ENCODE data around the gene MAGI1.

MAGI1 gene

DNA sequence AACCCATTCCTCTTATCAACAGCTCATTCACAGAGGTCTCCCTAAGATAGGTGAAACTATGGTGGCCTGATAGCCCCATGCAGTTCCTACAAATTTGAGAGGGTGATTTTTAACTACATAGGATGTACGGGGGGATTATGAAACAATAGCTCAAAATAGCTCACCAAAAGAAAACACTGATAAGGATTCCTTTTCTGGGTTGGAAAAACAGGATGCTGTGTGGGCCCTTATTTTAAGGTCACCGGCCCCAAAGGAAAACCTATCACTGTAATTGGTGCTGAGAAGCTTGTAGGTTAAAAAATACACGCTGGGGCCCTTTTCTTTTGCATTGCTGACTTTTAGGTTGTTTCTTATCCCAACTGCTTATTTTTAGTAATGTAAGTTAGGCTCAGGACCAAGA is 627.4 kb downstream of the MAGI1 start:
- no peak for DNase-seq (ENCODE audit: low spot score)

DNA sequence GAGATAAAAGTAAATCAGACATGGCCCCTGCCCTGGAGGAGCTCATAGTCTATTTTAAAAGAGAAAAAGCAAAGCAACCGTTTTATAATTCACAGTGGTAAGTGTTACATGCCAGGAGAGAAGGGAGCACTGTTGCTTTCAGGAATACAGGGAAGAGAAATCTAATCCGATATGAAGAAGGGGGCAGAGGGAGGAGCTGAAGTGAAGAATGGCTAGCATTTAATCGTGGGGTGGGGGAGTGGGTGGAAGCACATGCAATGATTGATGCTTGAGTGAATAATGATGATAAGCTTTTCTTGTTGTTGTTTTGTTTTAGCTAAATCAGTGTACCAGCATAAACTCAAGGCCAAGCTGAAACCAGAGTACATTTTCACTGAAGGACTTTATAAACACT is 629.5 kb downstream of the MAGI1 start:
- no peak for DNase-seq (ENCODE audit: low spot score)

DNA sequence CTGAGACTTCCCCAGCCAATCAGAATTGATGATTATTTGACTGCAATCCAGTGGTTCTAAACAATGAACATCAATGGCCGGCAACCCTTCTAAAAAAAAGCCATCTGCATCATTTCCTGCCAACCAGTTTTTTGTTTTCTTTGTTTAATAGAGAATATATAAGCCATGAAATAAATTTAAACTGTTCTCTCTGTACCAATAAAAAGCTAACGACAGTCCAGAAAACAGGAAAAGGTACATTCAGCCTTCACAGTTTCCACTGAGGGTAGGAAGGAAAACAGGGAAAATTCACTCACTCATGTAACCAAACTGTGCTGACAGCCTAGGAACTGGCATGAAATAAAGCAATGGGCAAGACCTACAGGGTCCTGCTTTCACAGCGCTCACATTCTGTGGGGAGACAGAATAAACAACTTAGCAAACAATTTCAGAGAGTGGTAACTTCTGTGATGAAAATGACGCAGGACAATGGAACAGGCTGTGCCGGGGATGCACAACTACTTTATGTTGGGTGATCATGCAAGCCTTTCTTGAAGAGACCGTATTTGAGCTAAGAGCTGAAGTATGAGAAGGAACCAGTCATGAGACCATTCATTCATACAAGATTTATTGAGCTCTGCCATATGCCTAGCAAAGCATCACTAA is 630.1 kb downstream of the MAGI1 start:
- DNase-seq (ENCODE audit: low spot score), result no peak

DNA sequence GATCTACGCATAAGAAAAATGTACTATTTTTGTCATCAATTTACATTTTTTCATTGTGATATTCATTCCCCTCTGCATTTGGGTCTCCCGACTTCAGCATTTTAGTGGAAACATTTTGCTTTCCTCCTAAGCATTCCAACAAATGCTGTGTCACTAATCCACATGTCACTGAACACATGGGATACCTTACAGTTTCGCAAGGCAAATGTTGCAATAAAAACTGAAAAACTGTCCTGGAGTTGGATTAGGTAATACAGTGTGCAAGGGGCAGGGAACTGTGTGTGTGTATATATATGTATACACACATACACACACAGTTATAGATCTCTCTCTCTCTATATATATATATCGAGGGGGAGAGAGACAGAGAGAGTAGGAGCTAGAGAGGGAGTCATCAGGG is 632.2 kb downstream of the MAGI1 start:
- DNase-seq (ENCODE audit: low spot score), result no peak

DNA sequence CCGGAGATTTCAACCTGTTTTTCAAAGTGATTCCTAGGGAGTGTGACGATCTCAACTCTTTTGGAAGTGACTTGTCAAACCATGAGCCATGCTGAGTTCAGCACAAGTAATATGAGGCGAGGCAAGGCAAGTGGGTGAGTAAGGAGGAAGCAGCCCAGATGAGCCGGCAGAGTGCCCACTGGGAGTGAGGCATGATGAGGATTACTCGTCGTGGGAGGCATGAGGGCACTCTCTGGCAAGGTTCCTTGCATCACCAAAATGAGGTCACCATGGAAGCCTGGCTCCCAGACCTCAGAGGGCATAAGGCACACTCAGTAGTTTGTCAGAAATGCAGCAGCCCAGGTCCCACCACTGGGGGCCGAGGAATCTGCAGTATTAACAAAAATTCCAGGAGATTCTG is 636.1 kb downstream of the MAGI1 start:
- DNase-seq (ENCODE audit: low spot score), result no peak

- no peak for DNase-seq (ENCODE audit: low spot score)
Observed at GRCh38 chr3:65401359-65402305, 637.1 kb downstream of the MAGI1 start.

- DNase-seq (ENCODE audit: low spot score), result no peak
Observed at GRCh38 chr3:65400899-65401298, 637.8 kb downstream of the MAGI1 start.

DNA sequence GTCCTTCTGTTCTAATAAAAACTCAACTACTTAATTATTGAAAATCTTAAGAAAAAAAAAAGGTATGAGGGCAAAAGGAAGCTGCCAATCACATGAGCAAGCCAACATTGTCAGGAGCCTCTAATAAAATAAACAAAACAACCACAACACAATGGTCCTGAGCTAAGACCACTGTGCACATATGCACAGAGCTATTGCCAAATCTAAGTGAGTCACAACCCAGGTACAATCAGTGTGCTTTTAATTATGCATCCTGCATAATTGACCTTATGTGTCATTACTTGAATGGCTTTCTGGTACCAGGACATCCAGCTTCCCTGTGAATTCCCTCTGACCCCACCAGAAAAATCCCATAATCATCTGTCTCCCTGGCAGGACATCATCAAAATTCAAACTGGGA is 639.8 kb downstream of the MAGI1 start:
- DNase-seq (ENCODE audit: low spot score), result no peak

GRCh38 chr3:65396078-65396477 is 642.6 kb downstream of the MAGI1 start:
- no peak for DNase-seq (ENCODE audit: low spot score)

DNA sequence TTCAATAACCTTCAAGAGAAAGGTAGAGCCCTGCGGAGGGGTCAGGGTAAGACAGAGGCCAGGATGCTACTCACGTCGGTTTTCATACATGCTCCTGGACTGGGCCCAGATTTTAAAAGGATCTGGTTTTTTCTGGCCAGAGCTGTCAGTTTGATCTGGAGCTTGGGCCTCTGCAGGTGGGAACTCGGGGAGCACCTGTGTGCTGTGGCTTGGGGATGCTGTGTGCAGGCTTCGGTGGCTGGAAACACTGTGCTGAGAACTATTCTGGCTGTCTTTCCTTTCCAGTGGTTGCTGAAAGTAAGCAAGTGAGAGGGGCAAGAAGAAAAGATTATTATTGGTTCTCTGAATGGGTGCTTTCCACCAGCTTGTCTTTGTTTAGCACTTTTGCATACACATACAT is 647.6 kb downstream of the MAGI1 start:
- no peak for DNase-seq (ENCODE audit: low spot score)

- DNase-seq (ENCODE audit: low spot score), result no peak
Observed at GRCh38 chr3:65385805-65386204, 652.9 kb downstream of the MAGI1 start.

- no peak for DNase-seq (ENCODE audit: low spot score)
Observed at GRCh38 chr3:65381496-65382010, 657.2 kb downstream of the MAGI1 start.

DNA sequence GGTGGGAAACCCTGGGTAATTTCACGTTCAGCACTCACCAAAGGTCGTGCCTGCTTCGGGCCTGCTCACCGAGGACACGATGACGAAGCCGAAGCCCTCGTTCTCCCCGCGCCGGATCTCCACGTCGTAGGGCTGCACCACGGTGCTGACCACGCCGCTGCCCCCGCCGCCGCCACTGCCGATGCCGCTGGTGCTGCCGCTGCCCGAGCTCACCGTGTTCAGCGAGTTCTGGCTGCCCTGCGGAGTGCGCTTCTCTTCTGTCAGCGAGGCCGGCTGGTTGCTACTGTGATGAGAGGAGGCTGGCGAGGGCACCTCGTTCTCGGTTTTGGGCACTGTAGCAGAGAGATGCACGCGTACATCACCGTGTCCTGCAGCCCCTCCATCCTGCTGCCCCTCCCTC is 659.5 kb downstream of the MAGI1 start:
- no peak for DNase-seq (ENCODE audit: low spot score)

DNA sequence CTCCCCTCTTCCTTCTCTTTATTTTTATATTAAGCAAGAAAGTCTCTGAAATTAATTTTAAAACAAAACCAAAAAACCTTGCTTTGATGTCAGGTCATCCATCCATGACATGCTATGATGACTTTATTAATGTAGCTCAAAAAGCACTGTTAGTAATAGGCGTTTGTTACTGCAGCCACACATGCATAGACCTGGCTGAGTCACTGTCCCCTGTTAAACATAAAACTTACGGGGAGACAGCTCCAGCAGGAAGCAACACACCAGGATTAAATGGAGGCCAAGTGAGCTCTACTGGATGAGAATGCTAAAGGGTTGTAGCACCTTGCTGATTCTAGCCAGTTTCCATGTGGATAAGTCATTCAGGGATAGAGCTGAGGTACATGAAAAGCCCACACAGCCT is 661.1 kb downstream of the MAGI1 start:
- no peak for DNase-seq (ENCODE audit: low spot score)

DNA sequence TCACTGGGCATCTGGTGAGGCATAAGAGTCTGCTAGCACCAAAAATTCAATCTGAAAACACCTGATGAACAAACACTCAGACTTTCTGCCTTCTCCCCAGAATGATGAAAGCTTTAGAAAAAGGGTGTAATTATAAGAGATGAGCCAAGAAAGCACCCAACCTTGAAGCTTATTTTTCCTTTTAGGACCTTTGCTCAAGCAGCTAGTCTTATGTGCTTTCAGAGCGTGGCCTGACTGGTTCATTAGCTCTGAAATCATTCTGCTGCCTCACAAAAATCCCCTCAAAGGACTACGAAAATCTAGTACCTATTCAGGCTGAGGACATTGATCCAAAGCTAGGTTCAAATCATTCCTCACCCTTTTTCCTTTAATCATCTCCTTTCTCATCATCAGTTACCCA is 662.3 kb downstream of the MAGI1 start:
- no peak for DNase-seq (ENCODE audit: low spot score)

DNA sequence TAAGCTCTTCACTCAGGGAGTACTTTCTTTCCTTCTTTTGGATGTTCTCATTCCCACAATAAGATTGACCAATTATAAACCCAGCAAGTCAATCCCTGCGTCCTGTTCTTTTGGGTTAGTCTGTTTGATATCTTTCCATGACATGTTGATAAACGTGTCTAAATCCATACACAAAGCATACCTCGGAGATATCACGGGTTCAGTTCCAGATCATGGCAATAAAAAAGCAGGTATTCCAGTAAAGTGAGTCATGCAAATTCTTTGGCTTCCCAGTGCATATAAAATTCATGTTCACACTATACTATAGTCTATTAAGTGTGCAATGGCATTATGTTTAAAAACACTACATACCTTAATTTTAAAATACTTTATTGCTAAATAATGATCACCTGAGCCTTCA is 667.7 kb downstream of the MAGI1 start:
- DNase-seq (ENCODE audit: low spot score), result no peak

GRCh38 chr3:65368866-65369265 is 669.9 kb downstream of the MAGI1 start:
- DNase-seq (ENCODE audit: low spot score), result no peak

DNA sequence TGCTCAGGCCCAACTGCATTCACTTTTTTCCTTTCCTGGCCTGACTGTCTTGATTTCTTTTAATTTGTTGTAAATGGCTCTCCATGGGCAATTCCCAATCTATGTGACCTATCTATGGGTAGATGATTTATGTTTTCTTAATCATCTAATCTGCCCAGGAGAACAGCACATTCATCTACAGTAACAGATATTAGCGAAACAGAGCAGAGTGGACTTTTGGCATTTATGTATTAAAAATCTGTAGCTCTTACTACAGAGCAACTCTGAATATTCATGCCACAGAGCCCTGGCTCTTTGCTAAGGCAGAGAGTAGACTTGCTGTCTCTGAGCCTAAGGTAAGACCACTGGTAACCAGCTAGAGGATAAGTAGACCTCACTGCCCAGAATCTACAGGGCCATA is 676.0 kb downstream of the MAGI1 start:
- no peak for DNase-seq (ENCODE audit: low spot score)

- DNase-seq (ENCODE audit: low spot score), result no peak
Observed at GRCh38 chr3:65361448-65361847, 677.3 kb downstream of the MAGI1 start.

GRCh38 chr3:65356331-65357248 is 682.1 kb downstream of the MAGI1 start:
- no peak for DNase-seq (ENCODE audit: low spot score)

DNA sequence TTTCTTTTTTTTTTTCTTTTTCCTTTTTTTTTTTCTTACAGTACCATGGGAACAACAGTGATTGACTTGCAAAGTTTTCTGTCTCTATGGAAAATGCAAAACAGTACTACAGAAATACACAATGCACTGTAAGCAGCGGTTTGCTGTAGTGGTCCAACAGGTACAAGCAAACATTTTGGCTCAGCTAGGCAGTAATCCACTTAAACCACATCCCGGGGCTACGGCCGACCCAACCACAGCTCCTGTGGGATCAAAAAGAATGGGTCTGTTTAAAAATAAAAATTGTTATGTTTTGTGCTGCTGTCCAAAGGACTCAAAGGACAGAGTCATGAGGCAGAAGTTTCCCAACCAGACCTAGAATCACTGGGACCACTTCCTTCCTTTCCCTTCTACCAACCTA is 683.8 kb downstream of the MAGI1 start:
- no peak for DNase-seq (ENCODE audit: low spot score)

DNA sequence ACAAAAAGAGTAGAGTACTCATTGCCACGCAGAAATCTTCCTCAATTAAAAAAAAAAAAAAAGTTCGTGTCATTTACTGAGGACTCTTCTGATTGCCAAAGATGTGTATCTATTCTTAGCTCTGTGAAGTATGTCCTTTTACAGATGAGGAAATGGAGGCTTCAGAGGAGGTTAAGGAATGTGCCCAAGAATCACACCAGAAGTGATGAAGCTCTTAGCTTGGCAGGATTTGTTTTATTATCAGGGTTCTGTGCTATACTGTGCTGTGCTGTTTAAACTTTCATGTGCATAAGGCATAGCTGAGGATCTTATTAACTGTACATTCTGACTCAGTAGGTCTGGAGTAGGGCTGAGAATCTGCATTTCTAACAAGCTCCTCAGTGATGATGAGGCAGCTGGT is 685.8 kb downstream of the MAGI1 start:
- DNase-seq (ENCODE audit: low spot score), result no peak
